ENCODE measurements around the gene GID4.
"Not testable (repeated sequence)": the region's sequence is repeated elsewhere in the genome, so short reads cannot be mapped to it uniquely, and the experiment has no call there.

The GID4 gene

DNA sequence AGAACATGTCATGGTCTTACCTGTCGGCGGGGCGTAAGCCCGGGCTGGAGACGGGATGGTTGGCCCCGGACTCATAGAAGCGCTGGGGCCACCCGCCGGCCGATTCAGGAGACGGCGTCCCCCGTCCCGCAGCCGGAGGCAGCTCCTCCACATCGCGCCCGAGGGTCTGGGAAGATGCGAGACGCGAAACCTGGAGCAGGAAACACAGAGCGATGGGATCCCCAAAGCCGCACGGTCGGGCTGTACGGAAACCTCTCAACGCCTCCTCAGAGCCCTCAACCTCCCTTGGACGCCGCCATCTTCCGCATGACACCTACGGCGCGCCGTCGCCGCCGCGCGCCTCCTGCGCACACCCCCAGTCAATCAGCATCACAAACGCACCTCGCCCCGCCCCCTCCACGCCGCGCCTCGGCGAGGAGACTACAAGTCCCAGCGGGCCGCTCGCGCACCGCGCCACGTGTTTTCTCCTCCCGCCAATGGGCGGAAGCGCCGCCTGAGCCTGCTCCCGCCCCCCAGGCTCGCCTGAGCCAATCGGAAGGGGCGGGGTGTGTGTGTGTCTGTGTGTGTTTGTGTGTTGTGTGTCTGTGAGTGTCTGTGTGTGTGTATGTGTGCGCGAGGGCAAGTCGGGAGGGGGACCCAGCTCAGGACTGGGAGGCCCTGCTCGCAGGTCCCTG is at the start of gene GID4, which contains the start of gene ATPAF2:
GID4 (plus strand) TSS at position 548 of the 674 bp plus-strand sequence; CDS start at position 605, 57 bp downstream.
ATPAF2 (minus strand) TSS at position 308 of the 674 bp plus-strand sequence; CDS start at position 153, 155 bp downstream.
- DNase-seq: peak; percentile 88

DNA sequence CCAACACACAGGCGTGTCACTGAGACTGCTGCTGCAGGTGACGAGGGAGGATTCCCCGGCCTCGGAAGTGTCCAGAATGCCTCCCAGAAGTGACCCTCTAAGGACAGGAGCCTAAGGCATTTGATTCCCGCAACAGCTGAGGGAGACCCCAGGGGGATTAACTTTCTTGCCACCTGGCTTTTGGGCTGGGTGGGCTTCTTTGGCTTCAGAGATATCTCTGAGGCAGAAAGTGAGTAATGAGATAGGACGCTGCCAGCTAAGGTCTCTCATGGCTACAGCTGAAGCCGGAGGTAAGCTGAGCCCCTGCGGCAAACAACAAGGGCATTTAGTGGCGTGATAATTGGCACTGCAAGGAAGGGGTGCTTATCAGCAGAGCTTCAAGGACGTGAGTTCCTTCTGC is 49.6 kb upstream of the GID4 start:
- DNase-seq: no peak

GRCh38 chr17:17990282-17990681 is 48.9 kb upstream of the GID4 start:
- DNase-seq: no peak

DNA sequence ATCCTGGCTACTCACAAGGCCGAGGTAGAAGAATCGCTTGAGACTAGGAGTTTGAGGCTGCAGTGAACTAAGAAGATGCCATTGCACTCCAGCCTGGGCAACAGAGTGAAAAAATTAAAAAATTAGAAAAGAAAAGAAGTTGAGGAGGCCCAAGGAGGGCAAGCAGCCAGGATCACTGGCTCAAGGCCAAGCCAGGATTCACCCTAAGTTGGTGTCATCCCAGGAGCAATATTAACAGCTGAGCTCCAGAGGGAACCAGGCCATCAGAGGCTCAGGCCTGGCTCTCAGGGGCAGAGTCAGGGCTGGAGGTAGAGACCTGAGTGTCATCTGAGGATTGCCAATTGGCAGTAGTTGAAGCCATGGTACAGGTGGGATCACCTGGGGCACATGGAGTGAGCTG is 45.8 kb upstream of the GID4 start:
- DNase-seq: no peak

GRCh38 chr17:17993852-17994251 is 45.4 kb upstream of the GID4 start:
- DNase-seq: no peak

DNA sequence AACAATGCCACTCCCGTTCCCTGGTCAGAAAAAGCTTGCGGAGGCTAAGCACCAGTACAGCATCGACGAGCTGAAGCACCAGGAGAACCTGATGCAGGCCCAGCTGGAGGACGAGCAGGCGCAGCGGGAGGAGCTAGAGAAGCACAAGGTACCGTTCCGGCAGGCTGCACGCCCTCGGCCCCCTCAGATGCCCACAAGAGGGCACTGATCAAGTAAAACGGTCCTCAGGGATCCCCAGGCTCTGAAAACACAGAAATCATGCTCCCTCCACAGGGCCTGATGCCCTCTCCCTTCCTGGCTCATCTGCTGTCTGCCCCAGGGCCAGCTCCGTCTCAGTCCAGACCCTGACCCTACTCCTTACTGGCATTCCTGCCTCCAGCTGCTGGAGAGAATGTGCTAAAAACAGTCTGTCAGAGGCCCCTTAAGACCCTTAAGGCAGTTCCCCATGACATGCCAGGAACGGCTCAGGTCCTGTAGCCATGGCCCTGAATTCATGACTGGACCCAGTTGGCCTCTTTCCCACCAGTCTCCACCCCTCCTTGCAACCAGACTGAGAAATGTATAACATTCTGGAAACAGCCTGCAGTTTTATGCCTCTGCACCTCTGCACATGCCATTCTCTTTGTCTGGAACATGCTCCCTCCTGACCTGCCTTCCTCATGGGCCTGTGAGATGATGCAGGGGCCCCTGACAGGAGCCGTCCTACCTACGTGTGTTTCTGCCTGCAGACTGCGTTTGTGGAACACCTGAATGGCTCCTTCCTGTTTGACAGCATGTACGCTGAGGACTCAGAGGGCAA is 44.7 kb upstream of the GID4 start:
- no peak for DNase-seq

DNA sequence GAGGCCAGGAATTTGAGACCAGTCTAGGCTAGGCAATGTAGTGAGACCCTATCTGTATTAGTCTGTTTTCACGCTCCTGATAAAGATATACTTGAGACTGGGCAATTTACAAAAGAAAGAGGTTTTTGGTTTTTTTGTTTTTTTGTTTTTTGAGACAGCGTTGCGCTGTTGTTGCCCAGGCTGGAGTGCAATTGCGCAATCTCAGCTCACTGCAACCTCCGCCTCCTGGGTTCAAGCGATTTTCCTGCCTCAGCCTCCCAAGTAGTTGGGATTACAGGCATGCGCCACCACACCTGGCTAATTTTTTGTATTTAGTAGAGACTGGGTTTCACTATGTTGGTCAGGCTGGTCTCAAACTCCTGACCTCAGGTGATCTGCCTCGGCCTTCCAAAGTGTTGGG is 43.3 kb upstream of the GID4 start:
- not testable (repeated sequence) for DNase-seq

DNA sequence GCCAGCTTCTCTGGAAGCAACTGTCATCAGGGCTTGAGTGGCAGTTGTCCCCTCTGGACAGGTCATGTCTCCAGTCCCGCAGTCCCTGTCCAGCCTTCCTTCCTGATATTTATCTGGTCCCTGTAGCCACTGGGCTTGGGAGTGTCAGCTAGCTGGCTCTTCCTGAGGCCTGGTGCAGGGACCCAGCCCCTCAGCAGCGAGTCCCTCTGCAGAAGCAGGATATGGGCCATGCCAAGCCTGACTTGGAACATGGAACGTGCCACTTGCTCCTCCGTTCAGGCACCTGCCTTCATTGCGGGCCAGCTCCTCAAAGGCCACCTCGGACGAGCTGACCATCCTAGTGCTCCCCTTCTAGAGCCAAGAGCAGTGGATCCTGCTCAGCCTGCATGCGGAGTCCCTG is 40.3 kb upstream of the GID4 start:
- DNase-seq: no peak

- DNase-seq: no peak
Measured at GRCh38 chr17:17999364-18000029, 39.7 kb upstream of the GID4 start.

DNA sequence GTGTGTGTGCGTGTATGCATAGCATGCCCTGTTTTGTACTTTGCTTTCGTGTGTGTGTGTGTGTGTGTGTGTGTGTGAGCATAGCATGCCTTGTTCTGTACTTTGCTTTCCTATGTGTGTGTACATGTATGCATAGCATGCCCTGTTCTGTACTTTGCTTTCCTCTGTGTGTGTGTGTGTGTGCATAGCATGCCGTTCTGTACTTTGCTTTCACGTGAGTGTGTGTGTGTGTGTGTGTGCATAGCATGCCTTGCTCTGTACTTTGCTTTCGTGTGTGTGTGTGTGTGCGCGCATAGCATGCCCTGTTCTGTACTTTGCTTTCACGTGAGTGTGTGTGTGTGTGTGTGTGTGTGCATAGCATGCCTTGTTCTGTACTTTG is 39.2 kb upstream of the GID4 start:
- DNase-seq: no peak

- DNase-seq: no peak
Measured at GRCh38 chr17:18002171-18002570, 37.0 kb upstream of the GID4 start.

DNA sequence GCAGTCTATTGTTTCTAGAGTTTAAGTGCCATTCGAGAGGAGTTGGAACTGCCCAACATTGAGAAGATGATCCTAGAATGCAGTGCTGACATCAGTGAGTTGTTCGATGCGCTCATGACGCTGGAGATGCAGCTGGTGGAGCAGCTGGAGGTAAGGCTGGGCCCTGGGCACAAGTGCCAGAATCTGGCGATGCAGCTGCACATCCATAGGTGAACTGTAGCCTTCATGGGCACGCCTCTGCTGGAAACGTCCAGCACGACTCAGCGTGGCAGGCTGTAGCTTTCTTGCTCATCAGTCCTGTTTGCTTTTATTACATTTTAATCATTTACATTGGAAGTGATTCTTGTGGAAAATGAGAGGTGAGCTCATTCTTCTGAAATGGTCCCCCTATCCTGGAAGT is 34.9 kb upstream of the GID4 start:
- DNase-seq: no peak

- DNase-seq: no peak
Measured at GRCh38 chr17:18004884-18005305, 34.3 kb upstream of the GID4 start.

GRCh38 chr17:18005496-18005895 is 33.7 kb upstream of the GID4 start:
- no peak for DNase-seq

- DNase-seq: no peak
Measured at GRCh38 chr17:18006495-18007239, 32.5 kb upstream of the GID4 start.

- no peak for DNase-seq
Measured at GRCh38 chr17:18008496-18009268, 30.5 kb upstream of the GID4 start.

DNA sequence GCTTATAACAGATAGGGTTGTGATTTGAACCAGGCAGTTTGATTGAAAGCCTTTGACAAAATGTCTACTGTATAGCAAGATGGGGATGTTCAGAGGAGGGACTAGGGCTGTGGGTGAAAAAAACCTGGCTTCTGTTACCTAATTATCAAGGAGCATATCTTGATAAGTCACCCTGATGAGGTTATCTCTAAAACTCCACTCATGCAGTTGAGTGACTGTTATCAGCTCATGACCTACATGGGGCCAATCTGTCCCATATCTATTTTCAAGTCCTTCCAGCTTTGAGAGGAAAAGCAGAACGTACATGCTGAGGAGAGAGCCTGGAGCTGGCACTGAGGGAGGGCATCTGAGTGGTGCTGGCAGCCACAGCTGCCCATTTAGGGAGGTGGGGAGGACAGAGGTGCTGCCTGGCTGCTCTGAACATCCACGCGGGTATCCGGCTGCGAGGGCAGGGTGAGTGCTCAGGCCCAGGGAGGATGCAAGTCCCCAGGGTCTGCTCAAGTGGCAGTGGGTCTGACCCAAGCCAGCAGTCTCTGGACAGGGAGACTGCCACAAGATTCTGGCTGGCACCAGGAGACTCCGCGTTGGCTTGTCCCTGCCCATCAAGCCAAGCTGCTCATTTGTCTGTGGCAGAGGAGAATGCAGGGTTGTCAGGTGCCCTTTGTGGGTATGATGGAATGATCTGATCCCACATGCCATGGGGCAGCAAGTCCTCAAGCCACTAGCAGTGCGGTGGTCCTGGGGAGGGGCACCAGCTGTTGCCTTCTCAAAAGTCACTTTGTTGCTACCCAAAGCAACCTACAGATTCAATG is 29.4 kb upstream of the GID4 start:
- DNase-seq: no peak

- no peak for DNase-seq
Measured at GRCh38 chr17:18011286-18011685, 27.9 kb upstream of the GID4 start.

- DNase-seq: no peak
Measured at GRCh38 chr17:18014006-18014405, 25.2 kb upstream of the GID4 start.

DNA sequence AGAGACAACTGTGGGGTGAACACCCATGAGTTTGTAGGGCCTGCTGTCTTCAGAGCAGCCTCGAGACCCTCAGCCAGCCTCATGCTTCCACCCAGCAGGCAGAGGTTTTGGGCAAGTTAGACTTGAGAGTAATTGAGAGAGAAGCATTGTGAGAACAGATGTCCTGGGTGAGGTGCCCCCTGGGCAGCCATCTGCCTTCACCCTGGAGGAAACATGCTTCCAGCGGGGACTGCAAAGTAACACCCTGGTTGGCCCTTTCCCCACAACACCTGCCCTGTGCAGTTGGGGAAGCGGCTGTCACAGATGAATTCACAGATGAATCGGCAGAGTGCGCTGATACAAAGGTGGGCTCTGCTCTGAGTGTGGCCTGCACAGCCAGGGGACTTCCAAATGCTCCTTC is 23.6 kb upstream of the GID4 start:
- DNase-seq: no peak

GRCh38 chr17:18016426-18016825 is 22.8 kb upstream of the GID4 start:
- peak; percentile 10 for DNase-seq
